BE2C (cell line): ENCODE data around the gene SYNM.

Experiments
- DNase-seq: peaks from one replicate; pipeline ENCODE4 v3.0.0-alpha.2; 2020
- H3K27me3 ChIP-seq: fragments of 250-450 bp; sonication (Bioruptor Pico); 2 replicates; pipeline ENCODE4 v1.5.1; 2020; ENCODE audit warnings: mild to moderate bottlenecking
- H3K36me3 ChIP-seq: fragments of 250-450 bp; sonication (Bioruptor Pico); 2 replicates; pipeline ENCODE4 v1.5.1; 2020; ENCODE audit warnings: mild to moderate bottlenecking
- H3K4me1 ChIP-seq: fragments of 250-450 bp; sonication (Bioruptor Pico); 2 replicates; pipeline ENCODE4 v1.5.1; 2020
- H3K4me3 ChIP-seq: 2 replicates; pipeline ENCODE4 v1.5.1; 2011; ENCODE audit warnings: low read depth, low read length
- H3K9me3 ChIP-seq: fragments of 250-450 bp; sonication (Bioruptor Pico); 2 replicates; pipeline ENCODE4 v1.5.1; 2020
- TF ChIP-seq, protein P1 (sequence below): IDR thresholded peaks from 2 replicates; pipeline ENCODE4 v1.5.1; 2012; ENCODE audit warnings: mild to moderate bottlenecking, low read depth, low read length

The SYNM gene

GRCh38 chr15:99084965-99085364 lies 19.9 kb upstream of the SYNM start:
- H3K27me3 ChIP-seq = peaks cover 17% of the 10 kb centered on the region
- H3K36me3 ChIP-seq = no peaks in the 10 kb centered on the region
- no peak overlapping the region for H3K4me3 ChIP-seq
- TF ChIP-seq, protein P1, sequence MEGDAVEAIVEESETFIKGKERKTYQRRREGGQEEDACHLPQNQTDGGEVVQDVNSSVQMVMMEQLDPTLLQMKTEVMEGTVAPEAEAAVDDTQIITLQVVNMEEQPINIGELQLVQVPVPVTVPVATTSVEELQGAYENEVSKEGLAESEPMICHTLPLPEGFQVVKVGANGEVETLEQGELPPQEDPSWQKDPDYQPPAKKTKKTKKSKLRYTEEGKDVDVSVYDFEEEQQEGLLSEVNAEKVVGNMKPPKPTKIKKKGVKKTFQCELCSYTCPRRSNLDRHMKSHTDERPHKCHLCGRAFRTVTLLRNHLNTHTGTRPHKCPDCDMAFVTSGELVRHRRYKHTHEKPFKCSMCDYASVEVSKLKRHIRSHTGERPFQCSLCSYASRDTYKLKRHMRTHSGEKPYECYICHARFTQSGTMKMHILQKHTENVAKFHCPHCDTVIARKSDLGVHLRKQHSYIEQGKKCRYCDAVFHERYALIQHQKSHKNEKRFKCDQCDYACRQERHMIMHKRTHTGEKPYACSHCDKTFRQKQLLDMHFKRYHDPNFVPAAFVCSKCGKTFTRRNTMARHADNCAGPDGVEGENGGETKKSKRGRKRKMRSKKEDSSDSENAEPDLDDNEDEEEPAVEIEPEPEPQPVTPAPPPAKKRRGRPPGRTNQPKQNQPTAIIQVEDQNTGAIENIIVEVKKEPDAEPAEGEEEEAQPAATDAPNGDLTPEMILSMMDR = no peak
- H3K4me1 ChIP-seq = no peaks in the 10 kb centered on the region
- no peak for DNase-seq
- no peaks in the 10 kb centered on the region for H3K9me3 ChIP-seq

GRCh38 chr15:99085413-99086326 lies 19.2 kb upstream of the SYNM start:
- Histone ChIP-seq H3K27me3 (peaks cover 17% of the 10 kb centered on the region), H3K4me3 (no peak overlapping the region), H3K36me3 (no peaks in the 10 kb centered on the region), H3K4me1 (no peaks in the 10 kb centered on the region), H3K9me3 (no peaks in the 10 kb centered on the region)
- DNase-seq = no peak
- TF ChIP-seq, protein P1 = no peak

- no peak for DNase-seq
- Histone ChIP-seq H3K9me3 (no peaks in the 10 kb centered on the region), H3K27me3 (peaks cover 11% of the 10 kb centered on the region), H3K4me3 (no peak overlapping the region), H3K36me3 (no peaks in the 10 kb centered on the region), H3K4me1 (no peaks in the 10 kb centered on the region)
- TF ChIP-seq, protein P1 = no peak
These were observed 18.6 kb upstream of the SYNM start for GRCh38 chr15:99086327-99086667.

DNA sequence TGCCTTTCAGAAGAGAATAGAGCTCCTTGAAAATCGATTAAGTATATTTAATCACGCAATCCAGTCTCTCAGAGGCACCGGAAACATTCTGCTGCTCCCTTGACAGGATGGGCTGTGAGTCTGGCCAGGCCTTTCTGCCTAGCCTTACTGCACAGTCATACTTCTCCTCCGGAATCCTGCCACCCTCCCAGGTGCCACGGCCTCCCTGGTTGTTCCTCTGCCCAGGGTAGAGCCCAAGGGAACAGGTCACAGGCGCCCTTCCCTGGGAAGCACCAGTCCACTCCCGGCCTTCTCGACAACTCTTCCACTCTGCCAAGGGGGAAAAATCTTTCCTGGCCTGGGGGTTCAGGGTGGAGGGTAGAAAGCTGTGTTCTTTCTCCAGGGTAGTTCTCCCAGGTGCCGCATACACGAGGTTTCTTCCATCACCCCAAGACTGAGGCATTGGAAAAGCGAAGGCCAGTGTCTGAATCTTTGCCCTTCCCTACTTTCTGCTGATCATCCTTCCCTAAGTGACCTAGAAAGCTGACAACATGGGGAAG lies 17.4 kb upstream of the SYNM start:
- TF ChIP-seq, protein P1 = no peak
- no peaks in the 10 kb centered on the region; the same call in none of the 2 replicates for H3K27me3 ChIP-seq
- no peaks in the 10 kb centered on the region for H3K9me3 ChIP-seq
- no peaks in the 10 kb centered on the region for H3K36me3 ChIP-seq
- H3K4me3 ChIP-seq = no peak overlapping the region
- H3K4me1 ChIP-seq = no peaks in the 10 kb centered on the region
- no peak for DNase-seq

GRCh38 chr15:99090011-99090699 lies 14.7 kb upstream of the SYNM start:
- no peak overlapping the region for H3K4me3 ChIP-seq
- no peaks in the 10 kb centered on the region for H3K4me1 ChIP-seq
- no peaks in the 10 kb centered on the region for H3K9me3 ChIP-seq
- DNase-seq = no peak
- TF ChIP-seq, protein P1 = no peak
- H3K36me3 ChIP-seq = no peaks in the 10 kb centered on the region
- H3K27me3 ChIP-seq = no peaks in the 10 kb centered on the region
